GM23248 (cell line): ENCODE measurements around the gene HMCES. TPM values are rescaled to one million over a fixed set of nuclear protein-coding genes. Genes with fewer than 3 reads are reported as not detected.
A peak's percentile ranks its signal among the peaks of the same experiment; 100 is the strongest.

Source experiments
- DNase-seq: peaks from one replicate; pipeline ENCODE4 v3.0.0-alpha.2; 2015
- H2AFZ ChIP-seq: fragments of 200-600 bp; sonication (generic); 2 replicates; pipeline ENCODE4 v1.6.1; 2016; ENCODE audit warnings: antibody characterized with exemption
- H3F3A ChIP-seq: fragments of 200-600 bp; sonication (generic); 2 replicates; pipeline ENCODE4 v1.6.1; 2016; ENCODE audit warnings: mild to moderate bottlenecking, antibody characterized with exemption, mixed run types; ENCODE audit not compliant: insufficient read depth
- H3K27ac ChIP-seq: fragments of 200-600 bp; sonication (generic); 2 replicates; pipeline ENCODE4 v1.5.1; 2016; ENCODE audit warnings: mild to moderate bottlenecking
- H3K27me3 ChIP-seq: fragments of 200-600 bp; sonication (generic); replicated peaks from 2 replicates; pipeline ENCODE4 v1.6.1; 2016; ENCODE audit warnings: mild to moderate bottlenecking; ENCODE audit not compliant: insufficient read depth
- H3K36me3 ChIP-seq: fragments of 200-600 bp; sonication (generic); 2 replicates; pipeline ENCODE4 v1.6.1; 2016; ENCODE audit warnings: low read depth, mild to moderate bottlenecking
- H3K4me1 ChIP-seq: fragments of 200-600 bp; sonication (generic); 2 replicates; pipeline ENCODE4 v1.6.1; 2016; ENCODE audit warnings: mild to moderate bottlenecking; ENCODE audit not compliant: insufficient read depth
- H3K4me2 ChIP-seq: fragments of 200-600 bp; sonication (generic); one replicate; pipeline ENCODE4 v1.6.1; 2016; ENCODE audit warnings: mild to moderate bottlenecking; ENCODE audit not compliant: unreplicated experiment
- H3K4me3 ChIP-seq: fragments of 200-600 bp; sonication (generic); 2 replicates; pipeline ENCODE4 v1.5.1; 2016; ENCODE audit warnings: mild to moderate bottlenecking
- H3K79me2 ChIP-seq: fragments of 200-600 bp; sonication (generic); 2 replicates; pipeline ENCODE4 v1.6.1; 2016; ENCODE audit warnings: mild to moderate bottlenecking; ENCODE audit not compliant: insufficient read depth
- H3K9ac ChIP-seq: fragments of 200-600 bp; sonication (generic); 2 replicates; pipeline ENCODE4 v1.6.1; 2016; ENCODE audit warnings: mild to moderate bottlenecking
- H3K9me2 ChIP-seq: fragments of 200-600 bp; sonication (generic); 2 replicates; pipeline ENCODE4 v1.6.1; 2016; ENCODE audit warnings: mixed run types, mild to moderate bottlenecking, moderate library complexity; ENCODE audit not compliant: insufficient read depth
- H3K9me3 ChIP-seq: fragments of 200-600 bp; sonication (generic); one replicate; pipeline ENCODE4 v1.6.1; 2017; ENCODE audit warnings: low read depth
- H4K20me1 ChIP-seq: fragments of 200-600 bp; sonication (generic); 2 replicates; pipeline ENCODE4 v1.6.0; 2016; ENCODE audit not compliant: insufficient read depth
- EZH2 ChIP-seq: fragments of 200-600 bp; sonication (generic); IDR thresholded peaks from 2 replicates; pipeline ENCODE4 v1.6.1; 2018; ENCODE audit warnings: antibody characterized with exemption, mild to moderate bottlenecking; ENCODE audit not compliant: insufficient read depth, poor library complexity, severe bottlenecking
- EZH2phosphoT487 ChIP-seq: fragments of 200-600 bp; sonication (generic); IDR thresholded peaks from 2 replicates; pipeline ENCODE4 v1.6.1; 2018; ENCODE audit warnings: antibody characterized with exemption, moderate library complexity, mild to moderate bottlenecking, low read depth; ENCODE audit not compliant: insufficient read depth
- WGBS, 2 experiments: methylation state at CpG; one replicate each; pipeline ENCODE4 v1.1.6; 2015 to 2017; ENCODE audit warnings: low lambda C conversion rate in 2 of 2, low coverage in 1 of 2; ENCODE audit errors: missing lambda C conversion rate in 2 of 2; 5-methylcytosine and 5-hydroxymethylcytosine counted together
- in situ Hi-C: fragments of 300-500 bp; cut with MboI; formaldehyde crosslinking; loops from 2 replicates; pipeline ENCODE4 v1.15.0; 2020
- polyA plus RNA-seq: library from polyadenylated mRNA; unstranded; fragments of >200 nt; fragmentation: Nextera tagmentation; extraction: Ambion mirVana; gene quantifications from 2 replicates; pipeline ENCODE4 v1.2.1, GENCODE V29; 2016
- total RNA-seq: library from RNA; depleted of rRNA; stranded (reverse); fragments of >200 nt; shearing (Covaris generic); gene quantifications from 2 replicates; pipeline ENCODE4 v1.2.3, GENCODE V29; 2014

Gene HMCES
- total and polyA plus RNA-seq, 2 experiments from 2014 or later: 12.5 to 33.2 TPM

DNA sequence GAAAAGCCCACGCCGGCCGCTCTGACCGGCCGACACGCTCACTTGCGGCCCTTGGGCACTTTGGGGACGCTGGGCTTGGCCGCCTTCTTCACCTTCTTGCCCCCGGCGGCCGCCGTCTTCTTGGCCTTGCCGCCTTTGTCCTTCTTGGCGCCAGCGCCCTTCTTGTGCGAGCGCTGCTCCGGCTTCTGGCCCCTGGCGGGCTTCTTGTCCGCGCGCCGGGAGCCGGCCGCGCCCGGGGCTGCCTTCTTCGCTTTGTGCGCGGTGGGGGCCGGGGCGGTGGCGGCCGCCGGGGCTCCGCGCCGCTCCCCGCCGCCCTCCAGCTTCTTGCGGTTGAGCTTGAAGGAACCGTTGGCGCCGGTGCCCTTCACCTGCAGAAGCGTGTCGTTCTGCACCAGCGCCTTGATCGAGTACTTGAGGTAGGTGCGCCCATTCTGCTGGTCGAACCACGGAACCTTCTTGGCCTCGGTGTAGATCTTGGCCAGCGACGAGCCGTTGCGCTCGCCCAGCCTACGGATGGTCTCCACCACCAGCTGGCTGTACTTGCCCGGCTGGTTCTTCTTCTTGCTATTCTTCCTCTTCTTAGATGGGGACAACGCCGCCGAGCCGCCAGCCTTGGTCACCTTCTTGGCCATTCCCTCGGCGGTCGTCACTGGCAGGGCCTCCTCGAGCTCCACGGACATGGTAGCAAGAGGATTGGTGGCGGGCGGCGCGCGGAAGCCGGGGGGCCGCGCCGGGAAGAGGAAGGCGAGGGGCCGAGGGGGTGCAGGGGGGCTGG lies 36.7 kb downstream of the HMCES start:
- 0 out of 2 replicates have a peak, but pooled peaks cover 5% of the 10 kb centered on the region for H3K4me1 ChIP-seq
- no peak for TF ChIP-seq EZH2phosphoT487
- TF ChIP-seq EZH2: no peak
- no peaks in the 10 kb centered on the region for H3K36me3 ChIP-seq
- peaks cover 4% of the 10 kb centered on the region; the same call in 1 of the 2 replicates for H3K79me2 ChIP-seq
- H3K4me2 ChIP-seq: peak overlapping the region; percentile 94
- H2AFZ ChIP-seq: peak overlapping the region; percentile 70
- H4K20me1 ChIP-seq: no peaks in the 10 kb centered on the region
- no peaks in the 10 kb centered on the region for H3F3A ChIP-seq
- peak; percentile 66 for DNase-seq
- 1% methylated on average over 53 to 67 of the region's 80 CpGs for WGBS, 2 experiments
- H3K9me3 ChIP-seq: no peaks in the 10 kb centered on the region
- H3K9ac ChIP-seq: peak overlapping the region; percentile 92
- in situ Hi-C loops: no loop called here
- H3K9me2 ChIP-seq: no peaks in the 10 kb centered on the region
- peak overlapping the region; percentile 97 for H3K4me3 ChIP-seq
- peak overlapping the region; percentile 84 for H3K27ac ChIP-seq
- no peaks in the 10 kb centered on the region for H3K27me3 ChIP-seq

DNA sequence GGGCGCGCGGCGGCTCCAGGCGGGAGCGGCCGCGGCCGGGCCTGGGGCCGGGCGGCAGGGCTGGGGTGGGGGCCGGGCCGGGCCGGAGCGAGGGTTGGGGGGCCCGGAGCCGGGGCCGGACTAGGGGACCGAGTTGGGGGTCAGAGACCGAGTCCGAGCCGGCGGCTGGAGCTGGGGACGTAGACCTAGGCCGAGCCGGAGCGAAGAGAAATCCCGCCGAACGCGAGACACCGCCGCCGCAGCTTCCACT lies 37.3 kb downstream of the HMCES start:
- peak overlapping the region; percentile 97 for H3K4me3 ChIP-seq
- peak overlapping the region; percentile 89 for H3K4me2 ChIP-seq
- H3K9me3 ChIP-seq: no peaks in the 10 kb centered on the region
- no peak for DNase-seq
- no peak for TF ChIP-seq EZH2
- TF ChIP-seq EZH2phosphoT487: no peak
- H3K9me2 ChIP-seq: no peaks in the 10 kb centered on the region
- H3K27me3 ChIP-seq: no peaks in the 10 kb centered on the region
- WGBS, 2 experiments: 0 to 2% methylated on average over 14 to 22 of the region's 34 CpGs
- no peaks in the 10 kb centered on the region for H3K36me3 ChIP-seq
- H2AFZ ChIP-seq: peak overlapping the region; percentile 94; the same call in 1 of the 2 replicates
- no peaks in the 10 kb centered on the region for H3F3A ChIP-seq
- H3K4me1 ChIP-seq: 0 out of 2 replicates have a peak, but pooled peaks cover 5% of the 10 kb centered on the region
- peaks cover 4% of the 10 kb centered on the region; the same call in 1 of the 2 replicates for H3K79me2 ChIP-seq
- in situ Hi-C loops: no loop called here
- peak overlapping the region; percentile 84 for H3K27ac ChIP-seq
- no peaks in the 10 kb centered on the region for H4K20me1 ChIP-seq
- H3K9ac ChIP-seq: peak overlapping the region; percentile 92

DNA sequence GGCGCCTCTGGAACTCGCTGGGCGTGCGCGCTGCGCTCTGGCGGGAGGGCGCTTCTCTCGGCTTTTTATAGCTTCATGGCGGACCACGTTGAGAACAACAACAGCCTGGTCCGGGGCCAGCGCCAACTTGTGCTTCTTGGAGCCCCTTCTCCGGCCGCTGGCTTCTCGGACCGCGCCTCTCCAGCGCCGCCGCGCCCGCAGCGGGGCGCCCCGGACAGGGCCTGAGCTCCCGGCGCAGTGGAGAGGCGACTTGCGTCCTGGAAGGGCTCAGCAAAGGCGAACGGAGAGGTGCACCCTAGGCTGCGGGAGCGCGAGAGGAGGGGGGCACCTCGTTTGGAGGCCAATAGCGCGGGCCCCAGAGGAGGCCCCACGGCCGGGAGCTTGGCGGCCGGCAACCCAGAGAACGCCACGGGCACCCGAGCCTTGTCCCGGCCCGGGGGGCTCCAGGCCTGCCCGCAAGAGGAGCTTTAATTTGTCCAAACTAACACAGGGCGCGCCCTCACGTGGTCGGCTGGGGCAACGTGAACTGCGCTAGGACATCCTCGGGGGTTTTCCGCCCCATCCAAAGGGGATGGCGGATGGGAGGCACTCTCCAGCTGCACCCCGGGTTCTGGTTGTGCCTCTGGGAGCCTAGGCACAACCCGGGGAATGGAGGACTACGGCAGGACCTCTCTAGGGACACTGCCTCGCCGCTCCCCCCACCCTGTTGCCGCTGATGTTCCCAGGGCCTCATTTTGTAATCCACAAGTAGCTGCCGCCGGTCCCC lies 37.8 kb downstream of the HMCES start:
- DNase-seq: peak; percentile 87
- peak overlapping the region; percentile 92 for H3K9ac ChIP-seq
- H3K4me1 ChIP-seq: 0 out of 2 replicates have a peak, but pooled peaks cover 5% of the 10 kb centered on the region
- TF ChIP-seq EZH2 (no peak), EZH2phosphoT487 (no peak)
- H3K4me3 ChIP-seq: peak overlapping the region; percentile 97
- no peaks in the 10 kb centered on the region for H4K20me1 ChIP-seq
- peak overlapping the region; percentile 84 for H3K27ac ChIP-seq
- in situ Hi-C loops: no loop called here
- no peaks in the 10 kb centered on the region for H3K9me2 ChIP-seq
- no peaks in the 10 kb centered on the region for H3K27me3 ChIP-seq
- peak overlapping the region; percentile 89 for H3K4me2 ChIP-seq
- H3K36me3 ChIP-seq: no peaks in the 10 kb centered on the region
- H3K79me2 ChIP-seq: peaks cover 4% of the 10 kb centered on the region; the same call in 1 of the 2 replicates
- no peaks in the 10 kb centered on the region for H3F3A ChIP-seq
- H2AFZ ChIP-seq: peak overlapping the region; percentile 94
- WGBS, 2 experiments: 0% methylated on average over 43 to 55 of the region's 65 CpGs
- no peaks in the 10 kb centered on the region for H3K9me3 ChIP-seq

DNA sequence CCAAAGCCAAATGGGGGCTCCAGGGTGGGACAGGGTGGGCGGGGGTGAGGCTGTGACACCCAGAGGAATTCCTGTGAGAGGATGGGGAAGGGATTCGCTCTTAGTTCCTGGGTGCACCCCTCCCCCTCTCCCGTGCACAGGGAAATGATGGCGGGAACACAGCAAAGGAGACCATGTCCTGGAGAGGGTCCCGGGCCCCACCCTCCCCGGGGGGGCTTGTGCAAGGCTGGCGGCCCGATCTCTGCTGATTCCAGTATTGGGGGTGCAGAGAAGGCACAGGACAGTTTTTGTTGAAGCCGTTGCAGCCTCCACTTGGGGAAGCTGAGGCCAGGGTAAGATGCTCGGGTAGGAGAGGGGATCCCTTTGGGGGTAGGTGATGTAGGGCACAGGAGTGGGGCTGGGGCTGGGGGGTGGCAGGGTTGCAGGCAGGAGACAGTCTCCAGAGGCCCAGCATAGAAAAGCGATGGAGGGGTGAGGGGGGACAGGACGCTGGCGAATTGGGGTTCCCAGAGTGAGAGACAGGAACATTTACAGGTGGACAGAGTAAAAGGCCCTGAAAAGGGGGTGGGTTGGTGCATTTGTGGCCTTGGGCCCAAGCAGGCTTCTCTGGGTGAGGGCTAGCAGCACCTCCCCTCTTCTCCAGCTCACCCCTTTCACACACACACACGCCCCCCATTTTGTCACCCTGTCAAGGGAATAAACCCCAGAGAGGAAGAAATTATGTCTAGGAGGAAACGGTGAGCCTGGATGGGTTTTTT lies 38.5 kb downstream of the HMCES start:
- Histone ChIP-seq H3K27me3 (no peaks in the 10 kb centered on the region), H3K4me2 (peak overlapping the region; percentile 89), H3K4me3 (peak overlapping the region; percentile 97), H3K9ac (peak overlapping the region; percentile 92), H3K79me2 (peaks cover 4% of the 10 kb centered on the region; the same call in 1 of the 2 replicates), H3K9me3 (no peaks in the 10 kb centered on the region), H3K9me2 (no peaks in the 10 kb centered on the region), H2AFZ (peak overlapping the region; percentile 94), H4K20me1 (no peaks in the 10 kb centered on the region), H3K27ac (peak overlapping the region; percentile 84), H3K4me1 (0 out of 2 replicates have a peak, but pooled peaks cover 5% of the 10 kb centered on the region), H3K36me3 (no peaks in the 10 kb centered on the region), H3F3A (no peaks in the 10 kb centered on the region)
- no peak for TF ChIP-seq EZH2phosphoT487
- TF ChIP-seq EZH2: no peak
- DNase-seq: no peak
- 32 to 34% methylated on average over 15 of the region's 15 CpGs for WGBS, 2 experiments
- in situ Hi-C loops: no loop called here
